AG08396 (cell line): ENCODE measurements around the gene TRDN.
"Not testable (repeated sequence)": the region's sequence is repeated elsewhere in the genome, so short reads cannot be mapped to it uniquely, and the experiment has no call there.

Source experiments
- DNase-seq: peaks from one replicate; pipeline ENCODE4 v3.0.0; 2012; ENCODE audit warnings: low spot score, mixed read lengths

Gene TRDN

GRCh38 chr6:123629258-123629941, 7.3 kb downstream of the TRDN start:
- DNase-seq = no peak

GRCh38 chr6:123625696-123626095, 11.1 kb downstream of the TRDN start:
- no peak for DNase-seq

- no peak for DNase-seq
Measured at GRCh38 chr6:123622780-123623179, 14.0 kb downstream of the TRDN start.

GRCh38 chr6:123619156-123619555, 17.6 kb downstream of the TRDN start:
- no peak for DNase-seq

GRCh38 chr6:123616942-123617341, 19.8 kb downstream of the TRDN start:
- no peak for DNase-seq

- DNase-seq = no peak
Measured at GRCh38 chr6:123616016-123616415, 20.7 kb downstream of the TRDN start.

- no peak for DNase-seq
Measured at GRCh38 chr6:123610779-123611178, 26.0 kb downstream of the TRDN start.

GRCh38 chr6:123604067-123604466, 32.7 kb downstream of the TRDN start:
- no peak for DNase-seq

- no peak for DNase-seq
Measured at GRCh38 chr6:123598011-123598410, 38.7 kb downstream of the TRDN start.

- DNase-seq = no peak
Measured at GRCh38 chr6:123594776-123595175, 42.0 kb downstream of the TRDN start.

GRCh38 chr6:123592426-123592825, 44.3 kb downstream of the TRDN start:
- no peak for DNase-seq

GRCh38 chr6:123589973-123590372, 46.8 kb downstream of the TRDN start:
- DNase-seq = no peak

- DNase-seq = no peak
Measured at GRCh38 chr6:123589317-123589716, 47.4 kb downstream of the TRDN start.

GRCh38 chr6:123588546-123588895, 48.2 kb downstream of the TRDN start:
- no peak for DNase-seq

- no peak for DNase-seq
Measured at GRCh38 chr6:123587838-123588545, 48.8 kb downstream of the TRDN start.

- not testable (repeated sequence) for DNase-seq
Measured at GRCh38 chr6:123587407-123587806, 49.3 kb downstream of the TRDN start.

GRCh38 chr6:123580331-123580730, 56.4 kb downstream of the TRDN start:
- DNase-seq = no peak

GRCh38 chr6:123575188-123575587, 61.6 kb downstream of the TRDN start:
- no peak for DNase-seq

GRCh38 chr6:123570813-123571684, 65.7 kb downstream of the TRDN start:
- DNase-seq = no peak

- no peak for DNase-seq
Measured at GRCh38 chr6:123569575-123569974, 67.2 kb downstream of the TRDN start.

GRCh38 chr6:123565529-123565928, 71.2 kb downstream of the TRDN start:
- DNase-seq = no peak

- no peak for DNase-seq
Measured at GRCh38 chr6:123564361-123564760, 72.4 kb downstream of the TRDN start.

GRCh38 chr6:123562677-123563076, 74.1 kb downstream of the TRDN start:
- no peak for DNase-seq
